Measurements from ENCODE around the gene ACTL7A.

GRCh38 chr9:108851138-108851537 lies 10.9 kb upstream of the ACTL7A start:
- TF ChIP-seq CTCF (IDR thresholded peaks at IDR 0.05; ENCODE audit: insufficient read depth, low read length) (no peak), SPI1 (IDR thresholded peaks at IDR 0.05; ENCODE audit: borderline replicate concordance, low read depth) (no peak), REST (IDR thresholded peaks at IDR 0.05; ENCODE audit: insufficient replicate concordance, low read depth) (no peak)
